Thyroid gland (tissue), 4 donors: ENCODE results near the gene IYD. TPM values are rescaled to one million over a fixed set of nuclear protein-coding genes. Genes with fewer than 3 reads are reported as not detected.

Experiments used
- DNase-seq, 2 donors: peaks; one replicate each; pipeline ENCODE4 v3.0.0-alpha.2; 2019
- H3K27ac ChIP-seq, 3 donors: fragments of 200-600 bp; sonication (generic); 1 replicate in 2 of 3; 2 replicates in 1 of 3; pipeline ENCODE4 v1.5.1; 2016 to 2019; ENCODE audit warnings: mild to moderate bottlenecking in 1 of 3, moderate library complexity in 1 of 3
- H3K27me3 ChIP-seq: fragments of 200-600 bp; sonication (generic); one replicate; pipeline ENCODE4 v1.5.1; 2019
- H3K36me3 ChIP-seq, 2 donors: fragments of 200-600 bp; sonication (generic); one replicate each; pipeline ENCODE4 v1.5.1; 2016 to 2019
- H3K4me1 ChIP-seq, 2 donors: fragments of 200-600 bp; sonication (generic); one replicate each; pipeline ENCODE4 v1.5.1; 2017 to 2019
- H3K4me3 ChIP-seq, 3 donors: fragments of 200-600 bp; sonication (generic); replicated peaks in 1 of 3; 1 replicate in 2 of 3; 2 replicates in 1 of 3; pipeline ENCODE4 v1.5.1; 2016; ENCODE audit warnings: mild to moderate bottlenecking in 1 of 3
- H3K9me3 ChIP-seq: fragments of 200-600 bp; sonication (generic); one replicate; pipeline ENCODE4 v1.5.1; 2017
- CTCF ChIP-seq, 6 experiments: fragments of 200-600 bp in 3 of 6; fragments of 450-650 bp in 3 of 6; sonication (generic) in 3 of 6; IDR thresholded peaks; one replicate each; pipeline ENCODE4 v1.5.1; 2016 to 2019; ENCODE audit warnings: antibody characterized with exemption in 6 of 6, mild to moderate bottlenecking in 2 of 6, inconsistent platforms in 1 of 6, moderate library complexity in 1 of 6
- POLR2A ChIP-seq, 2 donors: fragments of 450-650 bp; IDR thresholded peaks; one replicate each; pipeline ENCODE4 v1.6.1; 2017; ENCODE audit warnings: antibody characterized with exemption in 2 of 2, mild to moderate bottlenecking in 2 of 2, moderate library complexity in 1 of 2
- WGBS, 2 donors: methylation state at CpG; one replicate each; pipeline ENCODE4 v1.1.5; 2017; 5-methylcytosine and 5-hydroxymethylcytosine counted together
- intact Hi-C: fragments of 100-400 bp; cut with DNase I; formaldehyde crosslinking; loops from one replicate; pipeline ENCODE4 v1.15.1; 2023
- total RNA-seq, 4 donors: library from RNA; depleted of rRNA; stranded (reverse); fragments of >200 nt; gene quantifications; one replicate each; pipeline ENCODE4 v1.2.3, GENCODE V29; 2016

The IYD gene
- total RNA-seq, 4 donors from 2014 or later: 571 to 1,038 (median 665) TPM

DNA sequence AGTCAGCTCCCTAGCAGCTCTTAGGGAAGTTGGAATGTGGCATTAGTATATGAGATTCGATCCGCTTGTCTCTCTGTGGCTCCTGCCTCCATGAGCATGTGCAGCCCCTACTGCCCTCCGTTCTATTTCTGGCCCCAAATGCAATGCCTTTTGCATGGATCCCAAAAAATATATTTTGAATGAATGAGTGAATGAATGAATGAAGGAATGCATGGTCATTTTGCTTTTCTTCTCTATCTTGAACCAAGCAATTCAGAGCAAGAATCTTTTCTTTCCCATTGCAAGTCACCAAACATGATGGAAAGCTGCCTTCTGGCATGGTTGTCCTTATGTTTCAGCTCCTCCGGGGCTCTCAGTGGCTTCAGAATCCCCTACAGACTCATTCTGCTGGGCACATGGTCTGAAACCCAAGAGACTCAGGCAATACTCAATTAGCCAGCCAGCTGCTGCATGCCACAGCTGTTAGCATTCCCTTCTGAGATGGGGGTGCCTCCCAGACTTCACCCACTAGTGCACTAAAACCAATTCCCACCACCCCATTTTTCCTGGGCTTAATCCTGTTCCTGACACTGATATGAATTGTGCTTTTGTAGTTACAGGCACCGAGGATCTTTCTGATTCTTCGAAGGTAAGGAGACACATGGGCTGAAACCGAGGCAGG, 2.6 kb upstream of the IYD start:
- Histone ChIP-seq H3K36me3 (no peaks in the 10 kb centered on the region), H3K9me3 (no peaks in the 10 kb centered on the region), H3K27ac (peak overlapping the region in 2 of 3 donors; percentile 65 to 99), H3K4me1 (peaks cover 34 to 48% of the 10 kb centered on the region in 2 donors), H3K4me3 (no peak overlapping the region), H3K27me3 (no peaks in the 10 kb centered on the region)
- 93 to 95% methylated on average over 7 of the region's 7 CpGs for WGBS, 2 donors
- intact Hi-C loops: no loop called here
- DNase-seq: no peak
- TF ChIP-seq CTCF (IDR thresholded peaks at IDR 0.05) (no peak), POLR2A (IDR thresholded peaks at IDR 0.05) (no peak)

- Histone ChIP-seq H3K27me3 (no peaks in the 10 kb centered on the region), H3K4me3 (peak overlapping the region; percentile 14 to 41 (median 24)), H3K9me3 (no peaks in the 10 kb centered on the region), H3K36me3 (no peaks in the 10 kb centered on the region), H3K4me1 (peaks cover 33 to 43% of the 10 kb centered on the region in 2 donors), H3K27ac (peak overlapping the region; percentile 92 to 99 (median 97))
- no peak for DNase-seq
- TF ChIP-seq CTCF (IDR thresholded peaks at IDR 0.05) (no peak), POLR2A (IDR thresholded peaks at IDR 0.05) (no peak)
- WGBS, 2 donors: 52 to 68% methylated on average over 2 of the region's 2 CpGs
- intact Hi-C loops: no loop called here
These were observed 596 bp downstream of the IYD start for GRCh38 chr6:150369408-150369807.

GRCh38 chr6:150370112-150370511, 1.3 kb downstream of the IYD start:
- Histone ChIP-seq H3K27ac (peak overlapping the region; percentile 92 to 99 (median 97)), H3K27me3 (no peaks in the 10 kb centered on the region), H3K36me3 (no peaks in the 10 kb centered on the region), H3K4me1 (peaks cover 33 to 43% of the 10 kb centered on the region in 2 donors), H3K4me3 (peak overlapping the region; percentile 14 to 41 (median 34)), H3K9me3 (no peaks in the 10 kb centered on the region)
- TF ChIP-seq CTCF (IDR thresholded peaks at IDR 0.05) (no peak), POLR2A (IDR thresholded peaks at IDR 0.05) (peak in 1 of 2 donors; percentile 21)
- intact Hi-C loops: no loop called here
- 69% methylated on average over 12 of the region's 12 CpGs for WGBS, 2 donors
- DNase-seq: no peak

DNA sequence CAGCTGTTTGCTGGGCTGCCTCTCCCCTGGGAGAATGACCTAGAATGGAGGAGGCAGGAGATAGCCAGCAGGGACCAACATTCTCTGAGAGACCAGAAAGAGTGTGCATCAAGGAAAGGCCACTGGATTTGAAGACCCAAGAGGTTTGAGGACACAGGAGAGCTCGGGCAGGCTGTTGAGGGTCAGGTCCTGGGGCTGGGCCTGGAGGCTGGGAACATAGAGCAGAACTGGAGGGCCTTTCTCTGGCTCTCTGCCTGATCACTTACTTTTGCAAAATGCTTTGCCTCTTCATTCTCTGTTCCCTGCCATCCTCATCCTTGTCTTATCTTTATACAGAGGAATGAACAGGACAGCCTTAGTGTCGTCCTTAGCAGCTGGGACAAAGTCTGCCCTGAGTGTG, 2.5 kb downstream of the IYD start:
- H3K4me1 ChIP-seq: peaks cover 37 to 43% of the 10 kb centered on the region in 2 donors
- no peaks in the 10 kb centered on the region for H3K27me3 ChIP-seq
- peak; percentile 59 to 66 for DNase-seq
- intact Hi-C loops: no loop called here
- H3K9me3 ChIP-seq: no peaks in the 10 kb centered on the region
- 37 to 59% methylated on average over 2 of the region's 2 CpGs for WGBS, 2 donors
- peak overlapping the region in 2 of 3 donors; percentile 34 to 41 for H3K4me3 ChIP-seq
- no peaks in the 10 kb centered on the region for H3K36me3 ChIP-seq
- H3K27ac ChIP-seq: peak overlapping the region; percentile 92 to 99 (median 97)
- TF ChIP-seq POLR2A (IDR thresholded peaks at IDR 0.05) (no peak), CTCF (IDR thresholded peaks at IDR 0.05) (no peak)

- no peak for TF ChIP-seq CTCF (IDR thresholded peaks at IDR 0.05)
- TF ChIP-seq POLR2A (IDR thresholded peaks at IDR 0.05): no peak
- Histone ChIP-seq H3K27me3 (no peaks in the 10 kb centered on the region), H3K4me3 (peak overlapping the region in 2 of 3 donors; percentile 3 to 41), H3K4me1 (peaks cover 37 to 45% of the 10 kb centered on the region in 2 donors), H3K36me3 (no peaks in the 10 kb centered on the region), H3K9me3 (no peaks in the 10 kb centered on the region), H3K27ac (peak overlapping the region; percentile 92 to 99 (median 97))
- intact Hi-C loops: no loop called here
- DNase-seq: peak; percentile 34 to 40
- WGBS, 2 donors: 64 to 86% methylated on average over 1 of the region's 1 CpG
These were observed 3.2 kb downstream of the IYD start for GRCh38 chr6:150372051-150372450.
